Measurements from ENCODE around the gene PISD.
"Not testable (repeated sequence)": the region's sequence is repeated elsewhere in the genome, so short reads cannot be mapped to it uniquely, and the experiment has no call there.

The PISD gene

GRCh38 chr22:31604746-31605705 lies 57.0 kb downstream of the PISD start:
- DNase-seq: no peak

- DNase-seq: no peak
Observed at GRCh38 chr22:31604137-31604705, 57.8 kb downstream of the PISD start.

- no peak for DNase-seq
Observed at GRCh38 chr22:31603574-31603973, 58.4 kb downstream of the PISD start.

- no peak for DNase-seq
Observed at GRCh38 chr22:31603081-31603525, 58.9 kb downstream of the PISD start.

- no peak for DNase-seq
Observed at GRCh38 chr22:31602259-31602952, 59.6 kb downstream of the PISD start.

- no peak for DNase-seq
Observed at GRCh38 chr22:31595271-31595670, 66.7 kb downstream of the PISD start.

GRCh38 chr22:31590161-31590560 lies 71.9 kb downstream of the PISD start:
- not testable (repeated sequence) for DNase-seq

GRCh38 chr22:31588970-31589675 lies 72.9 kb downstream of the PISD start:
- no peak for DNase-seq

GRCh38 chr22:31586137-31586920 lies 75.7 kb downstream of the PISD start:
- no peak for DNase-seq

- no peak for DNase-seq
Observed at GRCh38 chr22:31585161-31585859, 76.7 kb downstream of the PISD start.

GRCh38 chr22:31584804-31585160 lies 77.2 kb downstream of the PISD start:
- no peak for DNase-seq

- no peak for DNase-seq
Observed at GRCh38 chr22:31583861-31584485, 78.0 kb downstream of the PISD start.

GRCh38 chr22:31579835-31580242 lies 82.2 kb downstream of the PISD start:
- DNase-seq: peak in 1 of 2 experiments; percentile 3

GRCh38 chr22:31578171-31578570 lies 83.8 kb downstream of the PISD start:
- peak in 1 of 2 experiments; percentile 28 for DNase-seq

- DNase-seq: peak; percentile 22 to 64
Observed at GRCh38 chr22:31577711-31578110, 84.3 kb downstream of the PISD start.

- no peak for DNase-seq
Observed at GRCh38 chr22:31575190-31575589, 86.8 kb downstream of the PISD start.

- peak in 1 of 2 experiments; percentile 43 for DNase-seq
Observed at GRCh38 chr22:31574055-31574670, 87.9 kb downstream of the PISD start.

- DNase-seq: no peak
Observed at GRCh38 chr22:31572939-31573338, 89.1 kb downstream of the PISD start.

GRCh38 chr22:31569126-31569525 lies 92.9 kb downstream of the PISD start:
- DNase-seq: peak in 1 of 2 experiments; percentile 53

All from NCI-H446 (cell line).